Lung (tissue), 12 donors: ENCODE results near the gene EREG. TPM values are rescaled to one million over a fixed set of nuclear protein-coding genes. Genes with fewer than 3 reads are reported as not detected.

Source experiments
- ATAC-seq: fragments of 200-7000 bp; cut with Tn5 transposase; one replicate; pipeline ENCODE4 v1.9.1; 2020; ENCODE audit warnings: moderate number of reproducible peaks; ENCODE audit not compliant: insufficient read depth, low FRiP score
- DNase-seq, 3 donors: peaks; one replicate each; pipeline ENCODE4 v3.0.0-alpha.2; 2013 to 2017
- H3K27ac ChIP-seq, 2 donors: one replicate each; pipeline ENCODE4 v1.5.1; 2013; ENCODE audit warnings: mild to moderate bottlenecking in 2 of 2, moderate library complexity in 2 of 2, control low read depth in 1 of 2, inconsistent platforms in 1 of 2, low read depth in 1 of 2, low read length in 1 of 2
- H3K27me3 ChIP-seq, 3 donors: one replicate each; pipeline ENCODE4 v1.5.1; 2013; ENCODE audit warnings: low read length in 2 of 3; ENCODE audit not compliant: control insufficient read depth in 3 of 3, insufficient read depth in 3 of 3
- H3K36me3 ChIP-seq, 4 donors: one replicate each; pipeline ENCODE4 v1.5.1; 2013; ENCODE audit warnings: low read length in 4 of 4, mild to moderate bottlenecking in 1 of 4, moderate library complexity in 1 of 4; ENCODE audit not compliant: control insufficient read depth in 4 of 4, insufficient read depth in 4 of 4
- H3K4me1 ChIP-seq, 5 donors: one replicate each; pipeline ENCODE4 v1.5.1; 2013; ENCODE audit warnings: low read length in 5 of 5, mild to moderate bottlenecking in 2 of 5, moderate library complexity in 1 of 5; ENCODE audit not compliant: control insufficient read depth in 5 of 5, insufficient read depth in 5 of 5
- H3K4me3 ChIP-seq: one replicate; pipeline ENCODE4 v1.5.1; 2013; ENCODE audit warnings: mild to moderate bottlenecking, control low read depth, moderate library complexity
- H3K9ac ChIP-seq, 2 donors: one replicate each; pipeline ENCODE4 v1.5.1; 2013; ENCODE audit warnings: low read length in 2 of 2, control low read depth in 1 of 2; ENCODE audit not compliant: insufficient read depth in 1 of 2
- H3K9me3 ChIP-seq, 4 donors: one replicate each; pipeline ENCODE4 v1.5.1; 2013; ENCODE audit warnings: low read length in 3 of 4, mild to moderate bottlenecking in 1 of 4, moderate library complexity in 1 of 4; ENCODE audit not compliant: control insufficient read depth in 4 of 4, insufficient read depth in 3 of 4
- CTCF ChIP-seq: IDR thresholded peaks from 2 replicates; pipeline ENCODE4 v1.5.1; 2012; ENCODE audit warnings: mild to moderate bottlenecking; ENCODE audit errors: control extremely low read depth, extremely low read depth
- WGBS, 2 donors: extraction: QIAGEN DNeasy Blood & Tissue Kit; methylation state at CpG; one replicate each; pipeline ENCODE4 v1.1.7; 2013; 5-methylcytosine and 5-hydroxymethylcytosine counted together
- polyA plus RNA-seq, 2 donors: library from polyadenylated mRNA; stranded (reverse); fragments of 200-250 nt; gene quantifications; one replicate each; pipeline ENCODE4 v1.2.1, GENCODE V29; 2013
- total RNA-seq, 2 donors: library from RNA; depleted of rRNA in 1 of 2; stranded (reverse); fragments of >200 nt in 1 of 2; gene quantifications; one replicate each; pipeline ENCODE4 v1.2.1, GENCODE V29; 2014 to 2021
- donor health status: control.
- donor health status: control.
- donor health status: Bipolar disorder and iron deficiency.
- donor health status: healthy.
- donor health status: DM: yes; HTN: yes; CAD: no.

EREG gene
- total and polyA plus RNA-seq, 4 donors, result 0.14 to 4.0 (median 0.34) TPM

- H3K27me3 ChIP-seq, result no peaks in the 10 kb centered on the region
- H3K36me3 ChIP-seq, result no peaks in the 10 kb centered on the region
- ATAC-seq, result no peak
- no peak overlapping the region for H3K4me3 ChIP-seq
- no peaks in the 10 kb centered on the region for H3K9me3 ChIP-seq
- DNase-seq, result no peak
- TF ChIP-seq CTCF, result no peak
- no peak overlapping the region for H3K9ac ChIP-seq
- H3K27ac ChIP-seq, result no peak overlapping the region
- 74 to 92% methylated on average over 1 of the region's 1 CpG for WGBS, 2 donors
- H3K4me1 ChIP-seq, result peaks cover 0 to 20% (median 0%) of the 10 kb centered on the region in 5 donors
These were observed 61.2 kb downstream of the EREG start for GRCh38 chr4:74426101-74426500.

GRCh38 chr4:74428276-74428675, 63.3 kb downstream of the EREG start:
- H3K4me1 ChIP-seq, result peaks cover 0 to 7% (median 0%) of the 10 kb centered on the region in 5 donors
- H3K36me3 ChIP-seq, result no peaks in the 10 kb centered on the region
- H3K27ac ChIP-seq, result no peak overlapping the region
- no peak overlapping the region for H3K4me3 ChIP-seq
- TF ChIP-seq CTCF, result no peak
- ATAC-seq (no peak), DNase-seq (no peak)
- no peak overlapping the region for H3K9ac ChIP-seq
- H3K9me3 ChIP-seq, result no peaks in the 10 kb centered on the region
- no peaks in the 10 kb centered on the region for H3K27me3 ChIP-seq

GRCh38 chr4:74431113-74431826, 66.3 kb downstream of the EREG start:
- no peaks in the 10 kb centered on the region for H3K9me3 ChIP-seq
- no peak overlapping the region for H3K27ac ChIP-seq
- ATAC-seq (no peak), DNase-seq (no peak)
- no peaks in the 10 kb centered on the region for H3K27me3 ChIP-seq
- H3K4me1 ChIP-seq, result no peaks in the 10 kb centered on the region
- no peak overlapping the region for H3K4me3 ChIP-seq
- 38 to 67% methylated on average over 11 of the region's 11 CpGs for WGBS, 2 donors
- H3K9ac ChIP-seq, result no peak overlapping the region
- no peaks in the 10 kb centered on the region for H3K36me3 ChIP-seq
- no peak for TF ChIP-seq CTCF

GRCh38 chr4:74433043-74433442, 68.1 kb downstream of the EREG start:
- WGBS, 2 donors, result 78 to 95% methylated on average over 2 of the region's 2 CpGs
- no peaks in the 10 kb centered on the region for H3K9me3 ChIP-seq
- no peaks in the 10 kb centered on the region for H3K4me1 ChIP-seq
- no peaks in the 10 kb centered on the region for H3K27me3 ChIP-seq
- H3K27ac ChIP-seq, result no peak overlapping the region
- no peaks in the 10 kb centered on the region for H3K36me3 ChIP-seq
- TF ChIP-seq CTCF, result no peak
- H3K4me3 ChIP-seq, result no peak overlapping the region
- ATAC-seq (no peak), DNase-seq (no peak)
- no peak overlapping the region for H3K9ac ChIP-seq
